ENCODE data around the gene KRTAP5-2.

The KRTAP5-2 gene

DNA sequence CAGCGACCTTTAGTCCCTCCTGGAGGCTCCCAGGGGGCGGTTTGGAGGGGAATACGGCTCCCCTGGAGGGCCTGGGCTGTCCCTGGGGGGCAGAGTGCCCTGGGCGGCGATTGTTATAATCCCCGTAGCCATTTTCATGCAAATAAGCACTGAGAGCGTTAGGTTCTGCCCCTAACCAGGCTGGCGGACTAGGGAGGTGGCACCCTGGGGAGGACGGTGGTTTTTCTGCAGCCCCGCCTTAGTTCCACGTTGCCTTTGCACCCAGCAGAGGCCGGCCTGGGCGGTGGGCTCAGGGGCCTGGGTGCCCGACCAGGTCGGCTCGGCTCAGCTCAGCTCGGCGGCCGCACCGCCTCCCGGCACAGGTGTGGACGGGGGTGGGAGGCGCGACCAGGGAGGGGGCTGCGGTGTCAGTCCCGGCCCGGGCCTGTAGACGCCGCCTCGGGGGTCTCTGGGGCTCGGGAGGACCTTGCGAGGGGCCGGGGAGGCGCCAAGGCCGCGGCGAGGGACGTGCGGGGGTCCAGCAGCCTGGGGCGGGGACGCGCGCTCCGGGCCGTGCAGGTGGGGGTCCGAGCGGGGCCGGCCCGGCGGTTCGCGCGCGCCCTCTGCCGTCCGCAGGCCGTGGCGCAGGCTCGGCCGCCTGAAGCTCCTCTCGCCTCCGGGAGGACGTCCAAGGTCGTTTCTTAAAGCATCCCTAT lies 23.7 kb downstream of the KRTAP5-2 start:
- no CpG with 5 or more reads among the region's 64 CpGs for WGBS (ENCODE audit: extremely low coverage, insufficient coverage, low lambda C conversion rate)
- Histone ChIP-seq H3K27ac (ENCODE audit: low read depth, low read length) (no peak overlapping the region), H3K27me3 (ENCODE audit: insufficient read depth, low read length, poor library complexity) (peaks cover 16% of the 10 kb centered on the region), H3K4me2 (ENCODE audit: low read length) (no peak overlapping the region), H3K23ac (ENCODE audit: low read length) (no peak overlapping the region), H3K4ac (ENCODE audit: low read depth, low read length) (no peak overlapping the region), H4K8ac (ENCODE audit: low read depth, low read length) (no peak overlapping the region), H3K36me3 (ENCODE audit: control insufficient read depth, insufficient read depth, low read length) (no peaks in the 10 kb centered on the region), H3K4me1 (ENCODE audit: control insufficient read depth, low read depth, low read length) (no peaks in the 10 kb centered on the region), H3K79me1 (ENCODE audit: low read length) (no peaks in the 10 kb centered on the region), H2AK5ac (ENCODE audit: low read length) (no peak overlapping the region), H2BK120ac (ENCODE audit: low read depth, low read length) (no peak overlapping the region), H3K18ac (ENCODE audit: low read length) (no peak overlapping the region), H4K5ac (ENCODE audit: low read length) (no peak overlapping the region), H2BK15ac (replicated peaks; ENCODE audit: low read depth) (no peak overlapping the region), H3K9ac (ENCODE audit: low read length) (no peak overlapping the region), H3K79me2 (ENCODE audit: control insufficient read depth, insufficient read depth, low read length) (no peaks in the 10 kb centered on the region), H3K4me3 (ENCODE audit: low read length) (no peak overlapping the region), H3K56ac (ENCODE audit: low read length) (no peak overlapping the region), H2BK5ac (ENCODE audit: low read length) (no peak overlapping the region)
- DNase-seq = no peak

- Histone ChIP-seq H3K79me2 (ENCODE audit: control insufficient read depth, insufficient read depth, low read length) (no peaks in the 10 kb centered on the region), H2BK5ac (ENCODE audit: low read length) (no peak overlapping the region), H3K36me3 (ENCODE audit: control insufficient read depth, insufficient read depth, low read length) (no peaks in the 10 kb centered on the region), H3K4me1 (ENCODE audit: control insufficient read depth, low read depth, low read length) (no peaks in the 10 kb centered on the region), H3K18ac (ENCODE audit: low read length) (no peak overlapping the region), H3K4ac (ENCODE audit: low read depth, low read length) (no peak overlapping the region), H3K4me3 (ENCODE audit: low read length) (no peak overlapping the region), H2BK15ac (replicated peaks; ENCODE audit: low read depth) (no peak overlapping the region), H3K27ac (ENCODE audit: low read depth, low read length) (no peak overlapping the region), H4K5ac (ENCODE audit: low read length) (no peak overlapping the region), H2BK120ac (ENCODE audit: low read depth, low read length) (no peak overlapping the region), H3K56ac (ENCODE audit: low read length) (no peak overlapping the region), H3K27me3 (ENCODE audit: insufficient read depth, low read length, poor library complexity) (peaks cover 16% of the 10 kb centered on the region), H3K9ac (ENCODE audit: low read length) (no peak overlapping the region), H3K23ac (ENCODE audit: low read length) (no peak overlapping the region), H4K8ac (ENCODE audit: low read depth, low read length) (no peak overlapping the region), H2AK5ac (ENCODE audit: low read length) (no peak overlapping the region), H3K79me1 (ENCODE audit: low read length) (no peaks in the 10 kb centered on the region), H3K4me2 (ENCODE audit: low read length) (no peak overlapping the region)
- WGBS (ENCODE audit: extremely low coverage, insufficient coverage, low lambda C conversion rate) = no CpG with 5 or more reads among the region's 7 CpGs
- DNase-seq = no peak
Measured at GRCh38 chr11:1573903-1574237, 24.2 kb downstream of the KRTAP5-2 start.

DNA sequence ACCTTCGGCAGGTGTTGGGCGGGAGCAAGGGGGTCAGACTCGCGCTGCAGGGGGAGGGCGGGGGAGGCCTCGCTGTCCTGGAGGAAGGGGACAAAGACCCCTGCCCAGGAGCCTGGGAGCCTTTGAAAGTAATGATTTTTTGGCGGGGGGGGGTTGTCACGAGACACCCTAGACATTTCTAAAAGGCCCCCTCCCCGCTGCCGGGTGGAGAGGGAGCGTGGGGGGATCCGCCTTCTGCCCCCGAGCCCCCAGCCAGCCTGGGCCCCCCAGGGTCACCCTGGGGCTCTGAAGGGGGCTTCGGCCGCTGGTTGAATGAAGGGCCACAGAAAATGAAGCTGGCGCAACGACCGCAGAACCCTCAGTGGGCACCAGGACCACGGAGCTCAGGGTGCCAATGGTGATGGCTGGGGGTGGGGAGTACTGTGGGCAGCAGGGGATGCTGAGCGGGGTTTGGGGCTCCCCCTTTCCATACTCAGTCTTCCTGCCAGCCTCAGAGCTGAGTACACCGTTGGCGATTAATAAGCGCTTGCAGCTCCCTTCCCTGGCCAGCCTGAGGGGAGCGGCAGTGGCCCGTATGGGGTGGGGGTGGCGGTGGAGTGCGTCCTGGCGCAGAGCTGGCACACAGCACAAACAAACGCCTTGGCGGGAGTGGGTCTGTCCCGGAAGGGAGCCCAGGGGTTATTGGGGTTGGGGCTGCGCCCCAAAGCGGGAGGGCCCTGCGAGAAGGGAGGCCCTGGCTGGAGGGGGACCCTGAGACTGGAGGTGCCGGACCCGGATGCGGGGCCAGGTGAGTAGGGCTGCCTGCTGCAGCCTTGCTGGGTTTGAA lies 24.8 kb downstream of the KRTAP5-2 start:
- no peak overlapping the region for H3K18ac ChIP-seq (ENCODE audit: low read length)
- peaks cover 3% of the 10 kb centered on the region for H3K4me1 ChIP-seq (ENCODE audit: control insufficient read depth, low read depth, low read length)
- no peak overlapping the region for H3K9ac ChIP-seq (ENCODE audit: low read length)
- no peaks in the 10 kb centered on the region for H3K79me2 ChIP-seq (ENCODE audit: control insufficient read depth, insufficient read depth, low read length)
- no peak overlapping the region for H2BK15ac ChIP-seq (replicated peaks; ENCODE audit: low read depth)
- H2BK5ac ChIP-seq (ENCODE audit: low read length) = no peak overlapping the region
- H3K79me1 ChIP-seq (ENCODE audit: low read length) = no peaks in the 10 kb centered on the region
- H3K4ac ChIP-seq (ENCODE audit: low read depth, low read length) = no peak overlapping the region
- H3K27me3 ChIP-seq (ENCODE audit: insufficient read depth, low read length, poor library complexity) = peaks cover 16% of the 10 kb centered on the region
- H2AK5ac ChIP-seq (ENCODE audit: low read length) = no peak overlapping the region
- H4K5ac ChIP-seq (ENCODE audit: low read length) = no peak overlapping the region
- H3K56ac ChIP-seq (ENCODE audit: low read length) = no peak overlapping the region
- H4K8ac ChIP-seq (ENCODE audit: low read depth, low read length) = no peak overlapping the region
- no peaks in the 10 kb centered on the region for H3K36me3 ChIP-seq (ENCODE audit: control insufficient read depth, insufficient read depth, low read length)
- no CpG with 5 or more reads among the region's 37 CpGs for WGBS (ENCODE audit: extremely low coverage, insufficient coverage, low lambda C conversion rate)
- no peak overlapping the region for H3K27ac ChIP-seq (ENCODE audit: low read depth, low read length)
- H3K4me3 ChIP-seq (ENCODE audit: low read length) = no peak overlapping the region
- H3K4me2 ChIP-seq (ENCODE audit: low read length) = no peak overlapping the region
- DNase-seq = no peak
- H3K23ac ChIP-seq (ENCODE audit: low read length) = no peak overlapping the region
- H2BK120ac ChIP-seq (ENCODE audit: low read depth, low read length) = no peak overlapping the region

DNA sequence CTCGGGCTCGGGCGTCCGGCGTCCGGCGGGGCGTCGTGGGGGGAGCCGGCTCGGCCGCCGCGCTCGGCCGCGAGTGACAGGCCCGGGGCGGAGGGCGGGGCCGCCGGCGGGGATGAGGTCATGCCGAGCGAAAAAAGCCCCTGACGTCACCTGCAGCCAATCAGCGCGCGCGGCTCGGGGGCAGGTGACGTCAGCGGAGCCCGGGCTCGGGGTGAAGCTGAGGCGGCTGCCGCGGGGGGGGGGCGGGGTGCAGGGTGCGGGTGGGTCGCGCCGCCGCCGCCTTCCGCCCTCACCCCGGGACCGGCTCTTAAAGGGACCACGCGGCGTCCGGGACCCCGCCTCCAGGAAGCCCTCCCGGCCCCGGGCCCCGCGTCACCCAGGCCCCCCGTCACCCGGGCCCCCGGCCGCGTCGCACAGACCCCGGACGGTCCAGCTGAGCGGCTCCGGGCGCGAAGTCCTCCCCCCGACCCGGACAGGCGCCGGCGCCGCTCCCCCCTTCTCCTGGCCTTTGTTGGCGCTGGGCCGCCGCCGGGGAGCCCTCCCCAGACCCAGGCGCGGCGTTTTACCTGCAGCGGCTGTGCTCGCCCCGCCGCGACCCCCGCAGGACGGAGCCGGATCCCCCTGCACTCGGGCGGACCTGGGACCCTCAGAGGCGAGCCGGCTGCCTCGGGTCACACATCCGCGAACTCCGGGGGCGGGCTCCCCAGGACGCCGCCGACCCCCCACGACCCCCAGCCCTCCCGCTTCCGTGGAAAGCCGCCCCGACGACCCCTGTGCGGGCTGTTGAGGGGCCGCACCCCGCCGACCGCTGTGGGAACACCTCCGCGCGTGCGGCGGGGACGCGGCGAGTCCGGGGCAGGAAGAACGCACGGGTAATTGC lies 25.7 kb downstream of the KRTAP5-2 start, which contains the start of gene DUSP8:
DUSP8 (minus strand) TSS at position 75 of the 880 bp plus-strand sequence. CDS start 6,445 bp downstream, outside the sequence.
- peak within 1 kb of the TSS; percentile 60 for H3K56ac ChIP-seq (ENCODE audit: low read length)
- WGBS (ENCODE audit: extremely low coverage, insufficient coverage, low lambda C conversion rate) = no CpG with 5 or more reads among the region's 124 CpGs
- H2AK5ac ChIP-seq (ENCODE audit: low read length) = no peak within 1 kb of the TSS
- no peak within 1 kb of the TSS for H3K4ac ChIP-seq (ENCODE audit: low read depth, low read length)
- H3K79me2 ChIP-seq (ENCODE audit: control insufficient read depth, insufficient read depth, low read length) = no peaks in the 10 kb centered on the region
- no peak within 1 kb of the TSS for H4K5ac ChIP-seq (ENCODE audit: low read length)
- H2BK5ac ChIP-seq (ENCODE audit: low read length) = no peak within 1 kb of the TSS
- H3K18ac ChIP-seq (ENCODE audit: low read length) = peak within 1 kb of the TSS; percentile 29
- no peak within 1 kb of the TSS for H2BK120ac ChIP-seq (ENCODE audit: low read depth, low read length)
- H3K4me1 ChIP-seq (ENCODE audit: control insufficient read depth, low read depth, low read length) = peaks cover 6% of the 10 kb centered on the region
- no peak within 1 kb of the TSS for H3K27ac ChIP-seq (ENCODE audit: low read depth, low read length)
- H3K23ac ChIP-seq (ENCODE audit: low read length) = no peak within 1 kb of the TSS
- peak within 1 kb of the TSS; percentile 44 for H3K9ac ChIP-seq (ENCODE audit: low read length)
- H3K4me3 ChIP-seq (ENCODE audit: low read length) = no peak within 1 kb of the TSS
- peak within 1 kb of the TSS; percentile 22 for H3K4me2 ChIP-seq (ENCODE audit: low read length)
- no peaks in the 10 kb centered on the region for H3K79me1 ChIP-seq (ENCODE audit: low read length)
- no peak within 1 kb of the TSS for H2BK15ac ChIP-seq (replicated peaks; ENCODE audit: low read depth)
- peaks cover 16% of the 10 kb centered on the region for H3K27me3 ChIP-seq (ENCODE audit: insufficient read depth, low read length, poor library complexity)
- no peaks in the 10 kb centered on the region for H3K36me3 ChIP-seq (ENCODE audit: control insufficient read depth, insufficient read depth, low read length)
- peak; percentile 83 for DNase-seq
- H4K8ac ChIP-seq (ENCODE audit: low read depth, low read length) = no peak within 1 kb of the TSS

GRCh38 chr11:1571760-1572196 lies 26.3 kb downstream of the KRTAP5-2 start:
- Histone ChIP-seq H3K27ac (ENCODE audit: low read depth, low read length) (no peak overlapping the region), H3K4me2 (ENCODE audit: low read length) (no peak overlapping the region), H3K18ac (ENCODE audit: low read length) (peak overlapping the region; percentile 29), H3K9ac (ENCODE audit: low read length) (no peak overlapping the region), H3K4ac (ENCODE audit: low read depth, low read length) (no peak overlapping the region), H2BK5ac (ENCODE audit: low read length) (no peak overlapping the region), H2BK15ac (replicated peaks; ENCODE audit: low read depth) (no peak overlapping the region), H3K56ac (ENCODE audit: low read length) (no peak overlapping the region), H4K8ac (ENCODE audit: low read depth, low read length) (no peak overlapping the region), H2AK5ac (ENCODE audit: low read length) (no peak overlapping the region), H3K36me3 (ENCODE audit: control insufficient read depth, insufficient read depth, low read length) (no peaks in the 10 kb centered on the region), H3K4me3 (ENCODE audit: low read length) (no peak overlapping the region), H3K27me3 (ENCODE audit: insufficient read depth, low read length, poor library complexity) (peaks cover 16% of the 10 kb centered on the region), H3K4me1 (ENCODE audit: control insufficient read depth, low read depth, low read length) (peaks cover 6% of the 10 kb centered on the region), H2BK120ac (ENCODE audit: low read depth, low read length) (no peak overlapping the region), H4K5ac (ENCODE audit: low read length) (no peak overlapping the region), H3K23ac (ENCODE audit: low read length) (no peak overlapping the region), H3K79me2 (ENCODE audit: control insufficient read depth, insufficient read depth, low read length) (no peaks in the 10 kb centered on the region), H3K79me1 (ENCODE audit: low read length) (no peaks in the 10 kb centered on the region)
- no CpG with 5 or more reads among the region's 91 CpGs for WGBS (ENCODE audit: extremely low coverage, insufficient coverage, low lambda C conversion rate)
- DNase-seq = no peak

Measured in mesendoderm (in vitro differentiated cells).